ENCODE measurements around the gene SDHAF4. TPM values are rescaled to one million over a fixed set of nuclear protein-coding genes. Genes with fewer than 3 reads are reported as not detected.
"Not testable (repeated sequence)": the region's sequence is repeated elsewhere in the genome, so short reads cannot be mapped to it uniquely, and the experiment has no call there.

SDHAF4 gene
- total and polyA plus RNA-seq, 5 donors, result 13.1 to 28.1 (median 16.6) TPM

DNA sequence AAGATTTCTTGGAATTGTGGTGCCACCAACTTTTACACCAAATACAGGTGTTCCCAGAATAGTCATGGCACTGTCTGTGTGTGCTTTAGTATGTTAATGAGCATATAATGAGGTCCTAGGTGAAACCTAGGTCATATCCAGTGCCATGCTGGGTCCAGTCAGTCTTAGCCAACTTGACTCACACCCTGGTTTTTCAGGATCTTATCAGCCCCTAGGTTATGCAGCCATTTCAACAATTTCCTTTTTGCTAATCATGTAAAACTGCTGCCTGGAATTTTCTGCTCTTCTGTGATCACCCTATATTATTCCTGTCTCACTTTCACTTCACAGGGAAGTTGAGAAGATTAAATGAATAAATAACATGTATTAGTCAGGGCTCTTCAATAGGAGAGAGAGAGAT, 23.7 kb downstream of the SDHAF4 start:
- no peaks in the 10 kb centered on the region for H3K4me1 ChIP-seq (ENCODE audit: control insufficient read depth, insufficient read depth, low read length)
- ATAC-seq, result no peak
- H3K27ac ChIP-seq (ENCODE audit: low read length), result no peak overlapping the region
- no peak overlapping the region for H3K4me3 ChIP-seq (ENCODE audit: low read length)
- DNase-seq, result no peak
- intact Hi-C loops (cut with DNase I), result no loop called here
- H3K9me3 ChIP-seq (ENCODE audit: control insufficient read depth, low read length), result no peaks in the 10 kb centered on the region
- H3K27me3 ChIP-seq (ENCODE audit: control insufficient read depth, insufficient read depth), result no peaks in the 10 kb centered on the region

DNA sequence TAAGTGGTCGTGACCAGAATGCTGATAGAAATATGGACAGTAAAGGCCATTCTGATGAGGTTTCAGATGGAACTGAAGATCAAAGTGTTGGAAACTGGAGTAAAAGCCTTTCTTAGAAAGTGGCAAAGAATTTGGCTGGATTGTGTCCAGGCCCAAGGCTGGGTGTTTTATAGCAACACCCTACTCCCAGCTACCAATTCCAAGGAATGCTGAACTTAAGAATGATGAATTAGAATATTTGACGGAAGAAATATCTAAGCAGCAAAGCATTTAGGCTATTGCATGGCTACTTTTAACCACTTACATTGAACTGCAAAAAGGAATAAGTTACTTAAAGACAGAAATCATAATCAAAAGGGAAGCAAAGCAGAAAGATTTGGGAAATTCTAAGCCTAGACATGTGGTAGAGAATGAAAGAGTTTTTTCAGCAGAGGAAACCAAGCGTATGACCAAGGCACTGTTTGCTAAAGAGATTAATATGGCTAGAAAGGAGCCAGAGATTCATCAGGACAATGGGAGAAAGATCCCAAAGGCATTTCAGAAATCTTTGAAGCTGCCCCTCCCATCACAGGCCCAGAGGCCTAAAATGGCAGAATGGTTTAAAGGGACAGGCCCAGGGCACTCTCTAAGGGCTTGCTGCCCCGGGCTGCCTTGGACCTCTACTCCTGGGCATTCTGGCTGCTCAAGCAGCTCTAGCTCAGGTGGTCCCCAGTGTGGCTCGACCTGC, 25.8 kb downstream of the SDHAF4 start:
- WGBS, result 75% methylated on average over 5 of the region's 5 CpGs
- intact Hi-C loops (cut with DNase I), result no loop called here

DNA sequence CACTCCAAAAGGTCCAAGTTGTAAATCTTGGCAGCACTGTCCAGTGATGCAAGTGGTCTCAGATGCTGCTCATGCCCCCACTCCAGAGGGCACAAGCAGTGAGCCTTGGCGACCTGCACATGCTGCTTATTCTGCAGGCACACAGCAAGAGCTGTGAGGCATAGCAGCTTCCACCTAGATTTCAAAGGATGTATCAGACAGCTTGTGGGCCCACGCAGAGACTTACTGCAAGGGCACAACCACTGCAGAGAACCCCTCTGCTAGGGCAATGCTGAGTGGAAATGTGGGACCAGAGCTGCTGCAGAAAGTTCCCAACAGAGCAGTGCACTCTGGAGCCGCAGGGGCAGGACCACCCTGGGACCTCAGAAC, 26.4 kb downstream of the SDHAF4 start:
- no peaks in the 10 kb centered on the region for H3K9me3 ChIP-seq (ENCODE audit: control insufficient read depth, low read length)
- H3K4me1 ChIP-seq (ENCODE audit: control insufficient read depth, insufficient read depth, low read length), result no peaks in the 10 kb centered on the region
- H3K27me3 ChIP-seq (ENCODE audit: control insufficient read depth, insufficient read depth), result no peaks in the 10 kb centered on the region
- WGBS, result 96% methylated on average over 3 of the region's 3 CpGs
- intact Hi-C loops (cut with DNase I), result no loop called here
- H3K4me3 ChIP-seq (ENCODE audit: low read length), result no peak overlapping the region
- H3K27ac ChIP-seq (ENCODE audit: low read length), result no peak overlapping the region
- no peak for DNase-seq
- ATAC-seq, result no peak

More for the DNA sequence above, 25.8 kb downstream of the SDHAF4 start:
- Histone ChIP-seq H3K9me3 (ENCODE audit: control insufficient read depth, low read length) (no peaks in the 10 kb centered on the region), H3K27ac (ENCODE audit: low read length) (no peak overlapping the region), H3K27me3 (ENCODE audit: control insufficient read depth, insufficient read depth) (no peaks in the 10 kb centered on the region), H3K4me3 (ENCODE audit: low read length) (no peak overlapping the region), H3K4me1 (ENCODE audit: control insufficient read depth, insufficient read depth, low read length) (no peaks in the 10 kb centered on the region)
- no peak for ATAC-seq
- no peak for DNase-seq

DNA sequence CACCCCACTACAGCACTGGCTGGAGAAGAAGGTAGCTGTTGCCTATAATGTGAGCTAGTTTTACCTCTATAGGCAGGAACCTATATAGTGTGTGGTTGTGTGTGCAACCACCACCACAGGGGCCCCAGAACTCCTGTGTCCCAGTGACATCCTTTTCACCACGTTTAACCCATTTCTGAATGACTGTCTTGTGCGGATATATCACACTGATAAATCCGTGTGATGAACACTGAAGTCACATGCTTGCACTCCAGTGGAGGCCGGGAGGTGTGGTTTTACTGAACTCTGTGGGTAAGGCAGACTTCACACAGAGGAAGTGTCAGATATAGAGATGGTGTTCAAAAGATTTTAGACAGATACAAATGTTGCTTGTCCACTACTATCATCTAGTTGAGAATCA, 32.5 kb downstream of the SDHAF4 start:
- no peak for ATAC-seq
- 54% methylated on average over 4 of the region's 4 CpGs for WGBS

GRCh38 chr6:70601014-70601413, 34.3 kb downstream of the SDHAF4 start:
- Histone ChIP-seq H3K4me3 (ENCODE audit: low read length) (no peak overlapping the region), H3K27ac (ENCODE audit: low read length) (no peak overlapping the region), H3K9me3 (ENCODE audit: control insufficient read depth, low read length) (no peaks in the 10 kb centered on the region), H3K4me1 (ENCODE audit: control insufficient read depth, insufficient read depth, low read length) (no peaks in the 10 kb centered on the region), H3K27me3 (ENCODE audit: control insufficient read depth, insufficient read depth) (no peaks in the 10 kb centered on the region)
- DNase-seq, result no peak
- no peak for ATAC-seq
- intact Hi-C loops (cut with DNase I), result no loop called here
- 74% methylated on average over 3 of the region's 3 CpGs for WGBS

More for the DNA sequence above, 32.5 kb downstream of the SDHAF4 start:
- H3K4me1 ChIP-seq (ENCODE audit: control insufficient read depth, insufficient read depth, low read length), result no peaks in the 10 kb centered on the region
- H3K27ac ChIP-seq (ENCODE audit: low read length), result no peak overlapping the region
- DNase-seq, result no peak
- no peaks in the 10 kb centered on the region for H3K27me3 ChIP-seq (ENCODE audit: control insufficient read depth, insufficient read depth)
- no peaks in the 10 kb centered on the region for H3K9me3 ChIP-seq (ENCODE audit: control insufficient read depth, low read length)
- intact Hi-C loops (cut with DNase I), result no loop called here
- H3K4me3 ChIP-seq (ENCODE audit: low read length), result no peak overlapping the region

GRCh38 chr6:70604254-70604653, 37.5 kb downstream of the SDHAF4 start:
- Histone ChIP-seq H3K27me3 (ENCODE audit: control insufficient read depth, insufficient read depth) (no peaks in the 10 kb centered on the region), H3K9me3 (ENCODE audit: control insufficient read depth, low read length) (no peaks in the 10 kb centered on the region), H3K4me3 (ENCODE audit: low read length) (no peak overlapping the region), H3K27ac (ENCODE audit: low read length) (no peak overlapping the region), H3K4me1 (ENCODE audit: control insufficient read depth, insufficient read depth, low read length) (no peaks in the 10 kb centered on the region)
- WGBS, result 90% methylated on average over 6 of the region's 6 CpGs
- intact Hi-C loops (cut with DNase I), result no loop called here
- DNase-seq (no peak), ATAC-seq (no peak)

DNA sequence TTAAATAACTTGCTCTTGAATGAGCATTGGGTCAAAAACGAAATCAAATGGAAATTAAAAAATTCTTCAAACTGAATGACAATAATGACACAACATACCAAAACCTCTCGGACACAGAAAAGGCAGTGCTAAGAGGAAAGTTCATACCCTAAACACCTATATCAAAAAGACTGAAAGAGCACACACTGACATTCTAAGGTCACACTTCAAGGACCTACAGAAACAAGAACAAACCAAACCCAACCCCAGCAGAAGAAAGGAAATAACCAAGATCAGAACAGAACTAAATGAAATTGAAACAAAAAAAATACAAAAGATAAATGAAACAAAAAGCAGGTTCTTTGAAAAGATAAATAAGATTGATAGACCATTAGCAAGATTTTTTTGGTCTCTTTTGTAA, 40.6 kb downstream of the SDHAF4 start:
- H3K9me3 ChIP-seq (ENCODE audit: control insufficient read depth, low read length); H3K4me3 ChIP-seq (ENCODE audit: low read length); intact Hi-C loops (cut with DNase I); DNase-seq; H3K27ac ChIP-seq (ENCODE audit: low read length); ATAC-seq; H3K4me1 ChIP-seq (ENCODE audit: control insufficient read depth, insufficient read depth, low read length); H3K27me3 ChIP-seq (ENCODE audit: control insufficient read depth, insufficient read depth): not testable (repeated sequence)
- WGBS, result 71% methylated on average over 2 of the region's 2 CpGs

GRCh38 chr6:70609181-70609580, 42.5 kb downstream of the SDHAF4 start:
- intact Hi-C loops (cut with DNase I), result not testable (repeated sequence)

DNA sequence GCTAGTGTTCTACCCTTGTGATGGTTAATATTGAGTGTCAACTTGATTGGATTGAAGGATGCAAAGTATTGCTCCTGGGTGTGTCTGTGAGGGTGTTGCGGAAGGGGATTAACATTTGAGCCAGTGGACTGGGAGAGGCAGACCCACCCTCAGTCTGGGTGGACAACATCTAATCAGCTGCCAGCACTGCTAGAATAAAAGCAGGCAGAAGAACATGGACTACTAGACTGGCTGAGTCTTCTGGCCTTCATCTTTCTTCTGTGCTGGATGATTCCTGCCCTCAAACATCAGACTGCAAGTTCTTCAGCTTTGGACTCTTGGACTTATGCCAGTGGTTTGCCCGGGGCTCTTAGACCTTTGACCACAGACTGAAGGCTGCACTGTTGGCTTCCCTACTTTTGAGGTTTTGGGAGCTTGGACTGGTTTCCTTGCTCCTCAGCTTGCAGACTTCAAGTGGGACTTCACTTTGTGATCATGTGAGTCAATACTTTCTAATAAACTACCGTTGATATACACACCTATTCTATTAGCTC, 50.1 kb downstream of the SDHAF4 start:
- WGBS, result 78% methylated on average over 3 of the region's 3 CpGs
- DNase-seq, result no peak
- no peak overlapping the region for H3K4me3 ChIP-seq (ENCODE audit: low read length)
- no peaks in the 10 kb centered on the region for H3K4me1 ChIP-seq (ENCODE audit: control insufficient read depth, insufficient read depth, low read length)
- intact Hi-C loops (cut with DNase I), result no loop called here
- no peaks in the 10 kb centered on the region for H3K27me3 ChIP-seq (ENCODE audit: control insufficient read depth, insufficient read depth)
- ATAC-seq, result no peak
- no peak overlapping the region for H3K27ac ChIP-seq (ENCODE audit: low read length)
- H3K9me3 ChIP-seq (ENCODE audit: control insufficient read depth, low read length), result no peaks in the 10 kb centered on the region

More at GRCh38 chr6:70609181-70609580, 42.5 kb downstream of the SDHAF4 start:
- not testable (repeated sequence) for H3K4me3 ChIP-seq (ENCODE audit: low read length); H3K27me3 ChIP-seq (ENCODE audit: control insufficient read depth, insufficient read depth); DNase-seq; H3K4me1 ChIP-seq (ENCODE audit: control insufficient read depth, insufficient read depth, low read length); H3K27ac ChIP-seq (ENCODE audit: low read length); ATAC-seq; H3K9me3 ChIP-seq (ENCODE audit: control insufficient read depth, low read length)
- WGBS, result 90% methylated on average over 13 of the region's 13 CpGs

DNA sequence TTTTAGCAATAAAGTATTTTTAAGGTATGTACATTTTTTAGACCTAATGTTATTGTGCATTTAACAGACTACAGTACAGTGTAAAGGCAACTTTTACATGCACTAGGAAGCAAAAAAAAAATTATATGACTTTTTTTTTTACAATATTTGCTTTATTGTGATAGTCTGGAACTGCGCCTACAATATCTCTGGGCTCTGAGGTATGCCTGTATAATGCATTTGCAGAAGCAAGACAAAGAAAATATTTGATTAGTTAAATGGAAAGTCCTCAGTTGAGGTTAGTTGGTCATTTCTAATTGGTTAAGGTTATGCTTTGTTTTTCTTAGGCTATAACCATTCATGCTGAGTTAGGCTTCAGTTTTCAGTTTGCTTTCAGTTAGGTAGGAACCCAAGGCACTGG, 54.0 kb downstream of the SDHAF4 start:
- H3K4me1 ChIP-seq (ENCODE audit: control insufficient read depth, insufficient read depth, low read length), result no peaks in the 10 kb centered on the region
- no peak overlapping the region for H3K4me3 ChIP-seq (ENCODE audit: low read length)
- H3K27ac ChIP-seq (ENCODE audit: low read length), result no peak overlapping the region
- intact Hi-C loops (cut with DNase I), result no loop called here
- 91% methylated on average over 1 of the region's 1 CpG for WGBS
- no peak for ATAC-seq
- no peak for DNase-seq
- H3K27me3 ChIP-seq (ENCODE audit: control insufficient read depth, insufficient read depth), result no peaks in the 10 kb centered on the region
- H3K9me3 ChIP-seq (ENCODE audit: control insufficient read depth, low read length), result no peaks in the 10 kb centered on the region

GRCh38 chr6:70622461-70622860, 55.7 kb downstream of the SDHAF4 start:
- intact Hi-C loops (cut with DNase I), result no loop called here
- DNase-seq, result no peak
- 67% methylated on average over 1 of the region's 1 CpG for WGBS
- ATAC-seq, result no peak
- Histone ChIP-seq H3K4me1 (ENCODE audit: control insufficient read depth, insufficient read depth, low read length) (no peaks in the 10 kb centered on the region), H3K27me3 (ENCODE audit: control insufficient read depth, insufficient read depth) (no peaks in the 10 kb centered on the region), H3K4me3 (ENCODE audit: low read length) (no peak overlapping the region), H3K9me3 (ENCODE audit: control insufficient read depth, low read length) (no peaks in the 10 kb centered on the region), H3K27ac (ENCODE audit: low read length) (no peak overlapping the region)

DNA sequence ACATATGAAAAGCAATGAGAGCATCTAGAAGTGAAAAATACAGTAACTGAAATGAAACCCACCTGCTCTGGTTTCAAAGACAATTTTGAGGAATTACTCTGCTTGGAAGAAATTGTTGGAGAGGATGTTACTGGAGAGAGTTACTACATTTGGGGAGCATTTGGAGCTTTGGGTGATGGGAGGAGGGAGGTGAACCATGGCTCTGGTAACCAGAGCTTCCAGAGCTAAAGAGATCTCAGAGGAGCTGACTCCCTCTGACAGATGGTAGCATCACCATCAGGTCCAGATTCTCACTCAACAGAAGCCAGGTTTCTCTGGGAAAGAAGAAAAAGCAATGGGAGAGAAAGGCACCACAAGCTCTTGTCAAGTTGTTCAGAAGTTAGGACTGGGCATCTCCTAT, 58.7 kb downstream of the SDHAF4 start:
- H3K27me3 ChIP-seq (ENCODE audit: control insufficient read depth, insufficient read depth), result no peaks in the 10 kb centered on the region
- intact Hi-C loops (cut with DNase I), result no loop called here
- H3K27ac ChIP-seq (ENCODE audit: low read length), result no peak overlapping the region
- no peak for ATAC-seq
- DNase-seq, result no peak
- no peak overlapping the region for H3K4me3 ChIP-seq (ENCODE audit: low read length)
- H3K9me3 ChIP-seq (ENCODE audit: control insufficient read depth, low read length), result no peaks in the 10 kb centered on the region
- H3K4me1 ChIP-seq (ENCODE audit: control insufficient read depth, insufficient read depth, low read length), result no peaks in the 10 kb centered on the region
